Measurements from ENCODE around the gene UBIAD1.

- TF ChIP-seq CTCF (IDR thresholded peaks at IDR 0.05; ENCODE audit: insufficient read depth, low read length, poor library complexity, severe bottlenecking) (no peak), EZH2phosphoT487 (conservative IDR thresholded peaks at IDR 0.05; ENCODE audit: low read length) (no peak)
Observed at GRCh38 chr1:11293856-11294255, 20.9 kb downstream of the UBIAD1 start.

All from SU-DHL-6 (cell line).